HCT116 (cell line): ENCODE results near the gene DONSON. TPM values are rescaled to one million over a fixed set of nuclear protein-coding genes. Genes with fewer than 3 reads are reported as not detected.

Experiments
- ATAC-seq: fragments of 200-7000 bp; cut with Tn5 transposase; 2 replicates; pipeline ENCODE4 v1.9.1; 2020; ENCODE audit warnings: mild to moderate bottlenecking, moderate library complexity
- BruUV-seq: library from RNA; stranded (reverse); fragments of 400-500 nt; replicated peaks from 2 replicates; lab custom pipeline; 2021; lab: Mats Ljungman, UMichigan
- CTCF ChIA-PET: fragments of 300-600 bp; sonication (Branson Sonifier 250); formaldehyde crosslinking; loops from one replicate; lab custom pipeline; 2021; ENCODE audit warnings: antibody characterized with exemption; lab: Charles Lee
- POLR2A ChIA-PET: fragments of 300-600, 350-600 bp; sonication (Branson Sonifier 250); formaldehyde crosslinking; loops from one replicate; lab custom pipeline; 2021; ENCODE audit warnings: antibody characterized with exemption; lab: Charles Lee
- RAD21 ChIA-PET, 2 experiments: fragments of 300-600 bp; sonication (Branson Sonifier 250); formaldehyde crosslinking; loops; one replicate each; lab custom pipeline; 2023; ENCODE audit warnings: low total read pairs in 2 of 2; ENCODE audit not compliant: uncharacterized antibody in 2 of 2, unreplicated experiment in 2 of 2, low non-redundant PET in 1 of 2; lab: Charles Lee
- DNase-seq: peaks from one replicate; pipeline ENCODE4 v3.0.0-alpha.2; 2010; ENCODE audit warnings: low read depth, low spot score
- H2AFZ ChIP-seq: fragments of 200-600 bp; shearing (Covaris generic), sonication (generic); 2 replicates; pipeline ENCODE4 v1.6.1; 2017; ENCODE audit warnings: low read depth, mixed run types, mixed read lengths, antibody characterized with exemption, low read length; ENCODE audit not compliant: poor library complexity, severe bottlenecking
- H3K27ac ChIP-seq: 2 replicates; pipeline ENCODE4 v1.5.1; 2012; ENCODE audit warnings: low read depth, low read length
- H3K27me3 ChIP-seq: fragments of 200-600 bp; sonication (generic); 2 replicates; pipeline ENCODE4 v1.6.1; 2016; ENCODE audit warnings: mixed run types, low read length, mixed read lengths; ENCODE audit not compliant: insufficient read depth
- H3K36me3 ChIP-seq, 2 experiments: fragments of 200-500 bp in 1 of 2; fragments of 200-600 bp in 1 of 2; sonication (Bioruptor generic) in 1 of 2; sonication (generic) in 1 of 2; 2 replicates each; pipeline versions ENCODE4 v1.5.1 to v1.6.1; 2014 to 2016; ENCODE audit warnings: low read length in 2 of 2, inconsistent platforms in 1 of 2, mixed read lengths in 1 of 2, mixed run types in 1 of 2; ENCODE audit not compliant: insufficient read depth in 2 of 2, control insufficient read depth in 1 of 2
- H3K4me1 ChIP-seq, 2 experiments: fragments of 200-600 bp in 1 of 2; sonication (generic) in 1 of 2; 2 replicates each; pipeline versions ENCODE4 v1.5.1 to v1.6.1; 2012 to 2017; ENCODE audit warnings: low read length in 2 of 2, inconsistent platforms in 1 of 2, mild to moderate bottlenecking in 1 of 2, mixed read lengths in 1 of 2, mixed run types in 1 of 2, moderate library complexity in 1 of 2; ENCODE audit not compliant: insufficient read depth in 2 of 2, control insufficient read depth in 1 of 2
- H3K4me2 ChIP-seq: fragments of 200-600 bp; sonication (generic); 2 replicates; pipeline ENCODE4 v1.6.1; 2017; ENCODE audit warnings: mixed run types, low read length, mixed read lengths
- H3K4me3 ChIP-seq, 2 experiments: fragments of 200-600 bp in 1 of 2; sonication (generic) in 1 of 2; replicated peaks in 1 of 2; 2 replicates each; pipeline ENCODE4 v1.5.1; 2011 to 2016; ENCODE audit warnings: low read length in 2 of 2, control low read depth in 1 of 2, low read depth in 1 of 2, mild to moderate bottlenecking in 1 of 2, mixed read lengths in 1 of 2, mixed run types in 1 of 2
- H3K79me2 ChIP-seq: fragments of 200-600 bp; sonication (generic); 2 replicates; pipeline ENCODE4 v1.6.1; 2017; ENCODE audit warnings: mild to moderate bottlenecking, mixed run types, low read length, moderate library complexity, mixed read lengths; ENCODE audit not compliant: insufficient read depth
- H3K9ac ChIP-seq: fragments of 200-600 bp; sonication (generic); 2 replicates; pipeline ENCODE4 v1.6.1; 2016; ENCODE audit warnings: low read length, mixed read lengths
- H3K9me2 ChIP-seq: fragments of 200-600 bp; sonication (generic), shearing (Covaris generic); 2 replicates; pipeline ENCODE4 v1.6.1; 2017; ENCODE audit warnings: mixed run types, mild to moderate bottlenecking, moderate library complexity; ENCODE audit not compliant: insufficient read depth
- H3K9me3 ChIP-seq, 2 experiments: fragments of 200-500 bp in 1 of 2; fragments of 200-600 bp in 1 of 2; sonication (Bioruptor generic) in 1 of 2; sonication (generic) in 1 of 2; 2 replicates each; pipeline ENCODE4 v1.6.1; 2014 to 2017; ENCODE audit warnings: low read length in 2 of 2, mixed read lengths in 2 of 2, inconsistent platforms in 1 of 2, low read depth in 1 of 2, mild to moderate bottlenecking in 1 of 2, mixed run types in 1 of 2, moderate library complexity in 1 of 2; ENCODE audit not compliant: control insufficient read depth in 1 of 2, insufficient read depth in 1 of 2
- H4K20me1 ChIP-seq: fragments of 200-600 bp; sonication (generic), shearing (Covaris generic); 2 replicates; pipeline ENCODE4 v1.6.1; 2017; ENCODE audit warnings: mixed run types, mild to moderate bottlenecking, moderate library complexity; ENCODE audit not compliant: insufficient read depth
- ATF3 ChIP-seq: IDR thresholded peaks from 2 replicates; pipeline ENCODE4 v1.6.1; 2012
- CBX3 ChIP-seq: IDR thresholded peaks from 2 replicates; pipeline ENCODE4 v1.6.1; 2012; ENCODE audit warnings: low read depth
- CTCF ChIP-seq, 3 experiments: fragments of 200-600 bp in 1 of 3; sonication (generic) in 1 of 3; IDR thresholded peaks in 2 of 3; conservative IDR thresholded peaks in 1 of 3; 2 replicates each; pipeline ENCODE4 v1.5.1; 2012 to 2017; ENCODE audit warnings: low read depth in 2 of 3, low read length in 2 of 3, antibody characterized with exemption in 1 of 3, borderline replicate concordance in 1 of 3, control low read depth in 1 of 3, mild to moderate bottlenecking in 1 of 3, mixed read lengths in 1 of 3, mixed run types in 1 of 3, moderate library complexity in 1 of 3; ENCODE audit not compliant: insufficient read depth in 1 of 3
- EGR1 ChIP-seq: IDR thresholded peaks from 2 replicates; pipeline ENCODE4 v1.6.1; 2012; ENCODE audit warnings: low read depth
- ELF1 ChIP-seq: IDR thresholded peaks from 2 replicates; pipeline ENCODE4 v1.6.1; 2012; ENCODE audit warnings: low read depth, borderline replicate concordance
- EZH2 ChIP-seq: fragments of 200-600 bp; sonication (generic); IDR thresholded peaks from 2 replicates; pipeline ENCODE4 v1.6.1; 2017; ENCODE audit warnings: antibody characterized with exemption, mixed run types
- EZH2phosphoT487 ChIP-seq: fragments of 200-600 bp; IDR thresholded peaks from 2 replicates; pipeline ENCODE4 v1.6.1; 2018; ENCODE audit warnings: antibody characterized with exemption, borderline replicate concordance
- FOSL1 ChIP-seq: IDR thresholded peaks from 2 replicates; pipeline ENCODE4 v1.6.1; 2012; ENCODE audit warnings: low read depth
- JUND ChIP-seq: IDR thresholded peaks from 2 replicates; pipeline ENCODE4 v1.6.1; 2012
- MAX ChIP-seq: IDR thresholded peaks from 2 replicates; pipeline ENCODE4 v1.6.1; 2012
- POLR2AphosphoS5 ChIP-seq: IDR thresholded peaks from 2 replicates; pipeline ENCODE4 v1.6.1; 2011; ENCODE audit warnings: mild to moderate bottlenecking, low read depth, low read length, moderate library complexity
- REST ChIP-seq: IDR thresholded peaks from 2 replicates; pipeline ENCODE4 v1.6.1; 2012; ENCODE audit warnings: low read depth
- SIN3A ChIP-seq: IDR thresholded peaks from 2 replicates; pipeline ENCODE4 v1.6.1; 2012; ENCODE audit warnings: low read depth
- SP1 ChIP-seq: IDR thresholded peaks from 2 replicates; pipeline ENCODE4 v1.6.1; 2012; ENCODE audit warnings: low read depth
- SRF ChIP-seq: IDR thresholded peaks from 2 replicates; pipeline ENCODE4 v1.6.1; 2012; ENCODE audit warnings: low read depth
- TCF7L2 ChIP-seq: IDR thresholded peaks from 2 replicates; pipeline ENCODE4 v1.7.0; 2011; ENCODE audit warnings: borderline replicate concordance, inconsistent platforms; ENCODE audit not compliant: insufficient read depth, insufficient read length; ENCODE audit errors: extremely low read depth
- YY1 ChIP-seq: IDR thresholded peaks from 2 replicates; pipeline ENCODE4 v1.6.1; 2011; ENCODE audit warnings: low read length, low read depth, moderate library complexity, mild to moderate bottlenecking; ENCODE audit not compliant: insufficient replicate concordance; ENCODE audit errors: extremely low read depth
- ZBTB33 ChIP-seq: IDR thresholded peaks from 2 replicates; pipeline ENCODE4 v1.6.1; 2011; ENCODE audit warnings: mild to moderate bottlenecking, low read length, moderate library complexity; ENCODE audit not compliant: insufficient replicate concordance; ENCODE audit errors: extremely low read depth
- ZFX ChIP-seq: fragments of 450-650 bp; IDR thresholded peaks from 2 replicates; pipeline ENCODE4 v1.6.1; 2017
- intact Hi-C: fragments of 100-400 bp; cut with micrococcal nuclease; formaldehyde crosslinking; loops from 2 replicates; pipeline ENCODE4 v1.10.0; 2022
- total RNA-seq: library from RNA; stranded (reverse); gene quantifications from one replicate; pipeline ENCODE4 v1.2.1, GENCODE V29; 2021; ENCODE audit not compliant: unreplicated experiment

Gene DONSON
- total RNA-seq, 1 experiment from 2014 or later, result 31.7 TPM

- intact Hi-C loops, result loop anchor here (5.0 kb wide), 2 partner anchors 161 to 294 kb away; no protein-coding TSS in a partner anchor
- no TSS peak for BruUV-seq
- ATAC-seq, result no peak
- H3K9ac ChIP-seq, result no peak overlapping the region
- TF ChIP-seq EGR1 (no peak), ATF3 (no peak), EZH2phosphoT487 (no peak), EZH2 (no peak), JUND (no peak), CTCF (IDR thresholded peaks at IDR 0.05 in 2 of 3, conservative IDR thresholded peaks at IDR 0.05 in 1 of 3; ENCODE audit: borderline replicate concordance in 1 of 3, insufficient read depth in 1 of 3, low read depth in 2 of 3, low read length in 2 of 3) (no peak), CBX3 (no peak), ZFX (no peak), TCF7L2 (no peak), POLR2AphosphoS5 (no peak), REST (no peak), FOSL1 (no peak), MAX (no peak), ELF1 (no peak), SP1 (no peak), SRF (no peak), YY1 (no peak), SIN3A (no peak), ZBTB33 (no peak)
- H3K4me1 ChIP-seq, result no peaks in the 10 kb centered on the region
- H3K79me2 ChIP-seq, result no peaks in the 10 kb centered on the region
- ChIA-PET POLR2A (no interaction called here), RAD21 (no interaction called here), CTCF (no interaction called here)
- no peaks in the 10 kb centered on the region for H4K20me1 ChIP-seq
- H3K27me3 ChIP-seq, result no peaks in the 10 kb centered on the region
- peaks cover 0 to 15% of the 10 kb centered on the region in 2 experiments; a peak in 2 of 4 replicates for H3K36me3 ChIP-seq
- no peaks in the 10 kb centered on the region for H3K9me2 ChIP-seq
- H3K9me3 ChIP-seq, result no peaks in the 10 kb centered on the region
- H3K4me3 ChIP-seq, result no peak overlapping the region
- H3K4me2 ChIP-seq, result no peak overlapping the region
- no peak overlapping the region for H3K27ac ChIP-seq
- H2AFZ ChIP-seq, result no peak overlapping the region
- no peak for DNase-seq
Measured at GRCh38 chr21:33608559-33608958, 20.1 kb upstream of the DONSON start.
